SU-DHL-6 (cell line): ENCODE data around the gene FBXO17.

Experiments used
- H2AFZ ChIP-seq: fragments of 200-600 bp; sonication (generic); 2 replicates; pipeline ENCODE4 v1.6.1; 2014; ENCODE audit warnings: low read depth, mild to moderate bottlenecking, moderate library complexity, mixed read lengths, antibody characterized with exemption, low read length; ENCODE audit not compliant: severe bottlenecking
- H3F3A ChIP-seq: fragments of 200-600 bp; shearing (Covaris generic); 2 replicates; pipeline ENCODE4 v1.6.0; 2016; ENCODE audit warnings: antibody characterized with exemption, mild to moderate bottlenecking; ENCODE audit not compliant: insufficient read depth
- H3K27ac ChIP-seq: fragments of 200-600 bp; sonication (generic); 2 replicates; pipeline ENCODE4 v1.5.1; 2016; ENCODE audit warnings: low read depth, mild to moderate bottlenecking, low read length, moderate library complexity, mixed read lengths
- H3K27me3 ChIP-seq: fragments of 200-600 bp; sonication (generic), shearing (Covaris generic); 2 replicates; pipeline ENCODE4 v1.6.0; 2014; ENCODE audit warnings: mild to moderate bottlenecking, low read length
- H3K36me3 ChIP-seq: fragments of 200-600 bp; sonication (generic); 2 replicates; pipeline ENCODE4 v1.6.1; 2014; ENCODE audit warnings: mild to moderate bottlenecking, low read length, mixed read lengths
- H3K4me2 ChIP-seq: fragments of 300-600, 200-600 bp; shearing (Covaris generic), sonication (generic); 2 replicates; pipeline ENCODE4 v1.6.0; 2014; ENCODE audit warnings: low read length, low read depth, mild to moderate bottlenecking; ENCODE audit not compliant: poor library complexity, severe bottlenecking
- H3K4me3 ChIP-seq: fragments of 200-600 bp; sonication (generic); 2 replicates; pipeline ENCODE4 v1.5.1; 2014; ENCODE audit warnings: antibody characterized with exemption, low read length, mild to moderate bottlenecking, mixed read lengths; ENCODE audit not compliant: insufficient read depth, poor library complexity, severe bottlenecking
- H3K79me2 ChIP-seq: fragments of 200-600 bp; sonication (generic); 2 replicates; pipeline ENCODE4 v1.6.1; 2014; ENCODE audit warnings: mild to moderate bottlenecking, low read length, moderate library complexity; ENCODE audit not compliant: insufficient read depth
- H3K9ac ChIP-seq: fragments of 200-600 bp; sonication (generic); 2 replicates; pipeline ENCODE4 v1.7.0; 2014; ENCODE audit warnings: mild to moderate bottlenecking, low read length
- H3K9me2 ChIP-seq: fragments of 200-600 bp; sonication (generic); replicated peaks from 2 replicates; pipeline ENCODE4 v1.6.1; 2014; ENCODE audit warnings: low read length; ENCODE audit not compliant: insufficient read depth
- H3K9me3 ChIP-seq: fragments of 200-600 bp; sonication (generic); 2 replicates; pipeline ENCODE4 v1.6.1; 2014; ENCODE audit warnings: low read length, mixed read lengths; ENCODE audit not compliant: insufficient read depth
- H4K20me1 ChIP-seq: fragments of 200-600 bp; sonication (generic); 2 replicates; pipeline ENCODE4 v1.6.1; 2014; ENCODE audit warnings: low read depth, mild to moderate bottlenecking, antibody characterized with exemption, low read length, moderate library complexity, mixed read lengths
- CTCF ChIP-seq: fragments of 200-600 bp; sonication (generic); IDR thresholded peaks from one replicate; pipeline ENCODE4 v1.5.1; 2017; ENCODE audit warnings: antibody characterized with exemption, mild to moderate bottlenecking, low read length, moderate library complexity; ENCODE audit not compliant: insufficient read depth, poor library complexity, severe bottlenecking
- EZH2phosphoT487 ChIP-seq: fragments of 200-600 bp; sonication (generic), shearing (Covaris generic); conservative IDR thresholded peaks from 2 replicates; pipeline ENCODE4 v1.6.1; 2018; ENCODE audit warnings: mild to moderate bottlenecking, antibody characterized with exemption, low read length, moderate library complexity, mixed read lengths

The FBXO17 gene

DNA sequence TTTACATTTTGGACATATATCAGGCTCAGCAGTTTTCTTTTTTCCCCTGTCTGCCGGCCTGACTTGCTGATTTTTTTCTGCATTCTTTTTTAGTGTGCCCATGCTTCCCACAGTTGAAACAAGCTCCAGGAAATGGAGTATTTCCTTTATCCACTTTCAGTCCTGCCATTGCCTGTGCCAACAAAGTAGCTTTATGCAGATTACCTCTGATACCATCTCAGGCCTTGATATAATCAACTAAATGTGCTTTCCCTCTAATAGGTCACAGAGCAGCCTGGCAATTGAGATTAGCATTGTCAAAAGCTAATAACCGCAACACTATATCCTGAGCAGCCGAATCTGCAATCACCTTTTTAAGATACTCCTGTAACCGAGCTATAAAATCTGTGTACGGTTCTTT lies 35.6 kb downstream of the FBXO17 start:
- no peaks in the 10 kb centered on the region for H3K27me3 ChIP-seq
- H3K27ac ChIP-seq: no peak overlapping the region
- H3K79me2 ChIP-seq: no peaks in the 10 kb centered on the region
- H3K4me2 ChIP-seq: no peak overlapping the region
- H3K9me2 ChIP-seq: no peaks in the 10 kb centered on the region
- H3K9ac ChIP-seq: no peak overlapping the region
- H3K9me3 ChIP-seq: peaks cover under 1% of the 10 kb centered on the region; the same call in 1 of the 2 replicates
- H4K20me1 ChIP-seq: no peaks in the 10 kb centered on the region
- peaks cover under 1% of the 10 kb centered on the region; the same call in 1 of the 2 replicates for H3K36me3 ChIP-seq
- no peak for TF ChIP-seq EZH2phosphoT487
- TF ChIP-seq CTCF: no peak
- no peak overlapping the region for H2AFZ ChIP-seq
- no peaks in the 10 kb centered on the region for H3F3A ChIP-seq
- H3K4me3 ChIP-seq: no peak overlapping the region

DNA sequence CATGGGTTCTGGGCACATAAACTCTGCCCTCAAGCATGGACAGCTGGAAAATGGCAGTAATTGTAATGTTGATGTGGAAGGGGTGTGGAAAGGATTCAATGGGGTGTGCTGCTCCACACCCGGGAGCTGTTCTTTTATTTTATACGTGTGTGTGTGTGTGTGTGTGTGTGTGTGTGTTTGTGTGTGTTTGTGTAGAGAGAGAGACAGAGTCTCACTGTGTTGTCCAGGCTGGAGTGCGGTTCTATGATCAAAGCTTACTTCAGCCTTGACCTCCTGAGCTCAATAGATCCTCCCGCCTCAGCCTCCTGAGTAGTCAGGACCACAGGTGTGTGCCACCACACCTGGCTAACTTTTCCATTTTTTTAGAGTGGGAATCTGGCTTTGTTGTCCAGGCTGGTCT lies 42.0 kb downstream of the FBXO17 start:
- TF ChIP-seq EZH2phosphoT487: no peak
- no peak for TF ChIP-seq CTCF

DNA sequence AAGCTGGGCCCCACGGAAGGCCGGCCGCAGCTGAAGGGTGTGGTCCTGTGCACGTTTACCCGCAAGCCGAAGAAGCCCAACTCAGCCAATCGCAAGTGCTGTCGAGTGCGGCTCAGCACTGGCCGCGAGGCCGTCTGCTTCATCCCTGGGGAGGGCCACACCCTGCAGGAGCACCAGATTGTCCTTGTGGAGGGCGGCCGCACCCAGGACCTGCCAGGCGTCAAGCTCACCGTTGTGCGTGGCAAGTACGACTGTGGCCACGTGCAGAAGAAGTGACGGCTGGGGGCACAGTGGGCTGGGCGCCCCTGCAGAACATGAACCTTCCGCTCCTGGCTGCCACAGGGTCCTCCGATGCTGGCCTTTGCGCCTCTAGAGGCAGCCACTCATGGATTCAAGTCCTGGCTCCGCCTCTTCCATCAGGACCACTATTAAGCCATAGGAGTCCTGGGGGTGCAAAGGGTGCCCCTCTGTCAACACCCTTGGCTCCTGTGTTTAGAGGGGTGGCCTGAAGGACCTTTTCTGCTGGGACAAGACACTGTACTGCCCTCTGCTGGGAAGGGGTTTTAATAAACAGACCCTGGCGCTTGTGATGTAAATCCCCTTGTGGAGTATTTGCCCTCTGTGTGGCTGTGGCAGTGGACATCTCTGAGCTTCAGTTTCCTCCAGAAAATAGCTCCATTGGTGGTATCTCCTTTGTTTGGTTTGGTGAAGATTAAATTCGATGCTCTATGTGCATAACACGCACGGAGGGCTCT lies 42.9 kb downstream of the FBXO17 start:
- no peaks in the 10 kb centered on the region for H3K27me3 ChIP-seq
- H3K79me2 ChIP-seq: peaks cover 48% of the 10 kb centered on the region
- no peak overlapping the region for H3K9ac ChIP-seq
- peaks cover 6% of the 10 kb centered on the region; the same call in 1 of the 2 replicates for H3K9me3 ChIP-seq
- no peak overlapping the region for H3K27ac ChIP-seq
- TF ChIP-seq EZH2phosphoT487 (no peak), CTCF (no peak)
- no peaks in the 10 kb centered on the region for H3F3A ChIP-seq
- peaks cover 11% of the 10 kb centered on the region for H3K36me3 ChIP-seq
- no peak overlapping the region for H2AFZ ChIP-seq
- no peaks in the 10 kb centered on the region for H3K9me2 ChIP-seq
- no peaks in the 10 kb centered on the region for H4K20me1 ChIP-seq
- H3K4me2 ChIP-seq: peak overlapping the region; percentile 58
- H3K4me3 ChIP-seq: no peak overlapping the region

More for the DNA sequence above, 42.0 kb downstream of the FBXO17 start:
- Histone ChIP-seq H3K27ac (no peak overlapping the region), H3K9ac (no peak overlapping the region), H4K20me1 (no peaks in the 10 kb centered on the region), H3K9me3 (peaks cover 6% of the 10 kb centered on the region; the same call in 1 of the 2 replicates), H3K27me3 (no peaks in the 10 kb centered on the region), H3K79me2 (peaks cover 38% of the 10 kb centered on the region), H2AFZ (no peak overlapping the region), H3K36me3 (peaks cover 11% of the 10 kb centered on the region), H3K4me3 (no peak overlapping the region), H3F3A (no peaks in the 10 kb centered on the region), H3K4me2 (no peak overlapping the region), H3K9me2 (no peaks in the 10 kb centered on the region)
